Ectodermal cell (in vitro differentiated cells): ENCODE data around the gene GHITM.
"Not testable (repeated sequence)": the region's sequence is repeated elsewhere in the genome, so short reads cannot be mapped to it uniquely, and the experiment has no call there.

ENCODE experiments used
- H3K27ac ChIP-seq: 2 replicates; pipeline ENCODE4 v1.7.0; 2013; ENCODE audit warnings: mild to moderate bottlenecking, low read depth, low read length; ENCODE audit not compliant: insufficient read depth, poor library complexity, severe bottlenecking
- H3K27me3 ChIP-seq: 2 replicates; pipeline ENCODE4 v1.7.0; 2013; ENCODE audit warnings: mild to moderate bottlenecking, low read length; ENCODE audit not compliant: insufficient read depth, control insufficient read depth, poor library complexity, severe bottlenecking
- H3K36me3 ChIP-seq: one replicate; pipeline ENCODE4 v1.7.0; 2013; ENCODE audit warnings: low read length; ENCODE audit not compliant: control insufficient read depth, insufficient read depth
- H3K4me1 ChIP-seq: one replicate; pipeline ENCODE4 v1.7.0; 2013; ENCODE audit warnings: low read length; ENCODE audit not compliant: control insufficient read depth, insufficient read depth
- H3K4me3 ChIP-seq: 2 replicates; pipeline ENCODE4 v1.7.0; 2013; ENCODE audit warnings: low read depth, low read length, control low read depth; ENCODE audit not compliant: insufficient read depth
- H3K9me3 ChIP-seq: 2 replicates; pipeline ENCODE4 v1.7.0; 2013; ENCODE audit warnings: mild to moderate bottlenecking, low read length, moderate library complexity; ENCODE audit not compliant: control insufficient read depth
- WGBS, 2 experiments: methylation state at CpG; one replicate each; pipeline ENCODE4 v1.1.7; 2013; ENCODE audit warnings: missing lambda C conversion rate in 2 of 2; 5-methylcytosine and 5-hydroxymethylcytosine counted together

Gene GHITM

GRCh38 chr10:84163996-84164395, 24.7 kb downstream of the GHITM start:
- 89 to 93% methylated on average over 2 of the region's 2 CpGs for WGBS, 2 experiments
- Histone ChIP-seq H3K27ac (no peak overlapping the region), H3K4me1 (no peaks in the 10 kb centered on the region), H3K9me3 (no peaks in the 10 kb centered on the region), H3K36me3 (no peaks in the 10 kb centered on the region), H3K4me3 (no peak overlapping the region), H3K27me3 (no peaks in the 10 kb centered on the region)

- Histone ChIP-seq H3K4me1 (no peaks in the 10 kb centered on the region), H3K4me3 (no peak overlapping the region)
- 50 to 58% methylated on average over 2 of the region's 2 CpGs for WGBS, 2 experiments
These were observed 25.1 kb downstream of the GHITM start for GRCh38 chr10:84164442-84164841.

GRCh38 chr10:84166620-84167288, 27.4 kb downstream of the GHITM start:
- H3K4me3 ChIP-seq = no peak overlapping the region
- WGBS, 2 experiments = 91 to 92% methylated on average over 4 of the region's 4 CpGs

More at GRCh38 chr10:84164442-84164841, 25.1 kb downstream of the GHITM start:
- no peaks in the 10 kb centered on the region for H3K9me3 ChIP-seq
- H3K36me3 ChIP-seq = no peaks in the 10 kb centered on the region
- no peaks in the 10 kb centered on the region for H3K27me3 ChIP-seq
- H3K27ac ChIP-seq = no peak overlapping the region

GRCh38 chr10:84167289-84167653, 28.0 kb downstream of the GHITM start:
- H3K4me3 ChIP-seq, H3K36me3 ChIP-seq, H3K4me1 ChIP-seq, H3K27me3 ChIP-seq, H3K9me3 ChIP-seq, H3K27ac ChIP-seq: not testable (repeated sequence)
- WGBS, 2 experiments = 89 to 90% methylated on average over 2 of the region's 2 CpGs

More at GRCh38 chr10:84166620-84167288, 27.4 kb downstream of the GHITM start:
- no peaks in the 10 kb centered on the region for H3K9me3 ChIP-seq
- H3K27me3 ChIP-seq = no peaks in the 10 kb centered on the region
- H3K4me1 ChIP-seq = no peaks in the 10 kb centered on the region
- no peak overlapping the region for H3K27ac ChIP-seq
- no peaks in the 10 kb centered on the region for H3K36me3 ChIP-seq

- 92 to 94% methylated on average over 10 of the region's 10 CpGs for WGBS, 2 experiments
These were observed 29.1 kb downstream of the GHITM start for GRCh38 chr10:84168382-84168781.

GRCh38 chr10:84171237-84171636, 31.9 kb downstream of the GHITM start:
- WGBS, 2 experiments = 88 to 89% methylated on average over 2 of the region's 2 CpGs
- not testable (repeated sequence) for H3K27ac ChIP-seq, H3K36me3 ChIP-seq, H3K4me3 ChIP-seq, H3K27me3 ChIP-seq, H3K4me1 ChIP-seq, H3K9me3 ChIP-seq

More at GRCh38 chr10:84168382-84168781, 29.1 kb downstream of the GHITM start:
- not testable (repeated sequence) for H3K27ac ChIP-seq, H3K36me3 ChIP-seq, H3K4me3 ChIP-seq, H3K9me3 ChIP-seq, H3K27me3 ChIP-seq, H3K4me1 ChIP-seq

- H3K4me3 ChIP-seq, H3K27ac ChIP-seq: not testable (repeated sequence)
These were observed 32.6 kb downstream of the GHITM start for GRCh38 chr10:84171700-84172466.

GRCh38 chr10:84172467-84173356, 33.4 kb downstream of the GHITM start:
- no peaks in the 10 kb centered on the region for H3K27me3 ChIP-seq
- H3K27ac ChIP-seq = no peak overlapping the region
- H3K36me3 ChIP-seq = no peaks in the 10 kb centered on the region
- H3K4me1 ChIP-seq = no peaks in the 10 kb centered on the region
- WGBS, 2 experiments = 92 to 94% methylated on average over 9 of the region's 9 CpGs
- H3K9me3 ChIP-seq = no peaks in the 10 kb centered on the region
- H3K4me3 ChIP-seq = no peak overlapping the region

More at GRCh38 chr10:84171700-84172466, 32.6 kb downstream of the GHITM start:
- H3K27me3 ChIP-seq, H3K4me1 ChIP-seq, H3K36me3 ChIP-seq, H3K9me3 ChIP-seq: not testable (repeated sequence)
- 91 to 94% methylated on average over 16 to 17 of the region's 21 CpGs for WGBS, 2 experiments

- 95% methylated on average over 2 of the region's 2 CpGs for WGBS, 2 experiments
These were observed 34.2 kb downstream of the GHITM start, which contains the start of gene GPR15LG for GRCh38 chr10:84173501-84173929. TSS of gene GPR15LG (plus strand) at chr10:84173801. CDS start at chr10:84173852, 51 bp downstream.

GRCh38 chr10:84175436-84175835, 36.1 kb downstream of the GHITM start:
- WGBS, 2 experiments = 91 to 94% methylated on average over 6 of the region's 6 CpGs
- H3K27ac ChIP-seq = no peak overlapping the region
- H3K36me3 ChIP-seq = no peaks in the 10 kb centered on the region
- no peaks in the 10 kb centered on the region for H3K9me3 ChIP-seq
- no peaks in the 10 kb centered on the region for H3K27me3 ChIP-seq
- H3K4me1 ChIP-seq = no peaks in the 10 kb centered on the region
- no peak overlapping the region for H3K4me3 ChIP-seq

More at GRCh38 chr10:84173501-84173929, 34.2 kb downstream of the GHITM start, which contains the start of gene GPR15LG:
- Histone ChIP-seq H3K9me3 (no peaks in the 10 kb centered on the region), H3K4me1 (no peaks in the 10 kb centered on the region), H3K27me3 (no peaks in the 10 kb centered on the region), H3K27ac (no peak within 1 kb of the TSS), H3K36me3 (no peaks in the 10 kb centered on the region), H3K4me3 (no peak within 1 kb of the TSS)
